ENCODE data around the gene RNF130. TPM values are rescaled to one million over a fixed set of nuclear protein-coding genes. Genes with fewer than 3 reads are reported as not detected.

RNF130 gene
- total RNA-seq, 1 experiment from 2014 or later = 58.5 TPM

DNA sequence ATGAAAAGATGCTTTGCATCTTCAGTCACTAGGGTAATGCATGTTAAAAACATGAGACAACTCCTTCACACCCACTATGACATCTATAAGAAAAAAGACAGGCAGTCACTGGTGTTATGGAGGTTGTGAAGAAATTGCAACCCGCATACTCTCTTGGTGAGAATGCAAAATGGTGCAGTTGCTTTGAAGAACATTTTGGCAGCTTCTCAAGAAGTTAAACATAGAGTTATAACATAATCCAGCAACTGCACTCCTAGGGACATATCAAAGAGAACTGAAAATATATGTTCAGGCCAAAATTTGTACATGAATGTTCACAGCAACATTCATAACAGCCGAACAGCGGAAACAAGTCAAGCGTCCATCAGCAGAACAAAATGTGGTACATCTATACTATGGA is 117.6 kb downstream of the RNF130 start (continued):
- TF ChIP-seq, protein P1, sequence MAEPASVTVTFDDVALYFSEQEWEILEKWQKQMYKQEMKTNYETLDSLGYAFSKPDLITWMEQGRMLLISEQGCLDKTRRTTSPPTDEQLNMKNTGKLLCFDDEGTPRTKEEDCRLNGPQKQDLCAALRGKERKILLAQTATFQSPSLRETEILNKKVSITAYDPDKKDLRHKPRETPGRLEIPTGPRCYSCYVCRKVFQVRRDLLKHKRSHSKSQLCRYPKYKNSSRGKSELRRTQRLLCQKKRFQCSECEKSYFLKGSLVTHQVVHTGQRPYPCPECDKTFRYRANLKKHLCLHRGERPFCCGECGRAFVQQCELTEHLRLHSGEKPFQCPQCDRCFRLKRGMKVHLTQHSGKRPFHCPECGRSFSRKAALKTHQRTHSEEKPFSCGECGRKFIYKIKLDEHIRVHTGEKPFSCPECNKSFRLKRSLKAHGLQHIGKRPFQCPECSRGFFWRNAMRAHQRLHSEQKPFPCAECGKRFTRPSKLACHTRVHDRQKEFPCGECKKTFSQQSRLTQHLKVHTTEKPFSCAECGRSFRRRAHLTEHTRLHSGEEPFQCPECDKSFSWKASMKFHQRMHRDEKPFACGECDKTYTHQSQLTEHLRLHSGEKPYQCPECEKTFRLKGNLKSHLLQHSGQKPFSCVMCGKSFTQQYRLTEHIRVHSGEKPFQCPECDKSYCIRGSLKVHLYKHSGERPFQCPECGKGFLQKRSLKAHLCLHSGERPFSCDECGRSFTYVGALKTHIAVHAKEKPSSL (CRISPR knock-in tag; conservative IDR thresholded peaks at IDR 0.05) = no peak
- no peak for TF ChIP-seq ZNF232 (CRISPR knock-in tag; IDR thresholded peaks at IDR 0.05)
- TF ChIP-seq, protein P2, sequence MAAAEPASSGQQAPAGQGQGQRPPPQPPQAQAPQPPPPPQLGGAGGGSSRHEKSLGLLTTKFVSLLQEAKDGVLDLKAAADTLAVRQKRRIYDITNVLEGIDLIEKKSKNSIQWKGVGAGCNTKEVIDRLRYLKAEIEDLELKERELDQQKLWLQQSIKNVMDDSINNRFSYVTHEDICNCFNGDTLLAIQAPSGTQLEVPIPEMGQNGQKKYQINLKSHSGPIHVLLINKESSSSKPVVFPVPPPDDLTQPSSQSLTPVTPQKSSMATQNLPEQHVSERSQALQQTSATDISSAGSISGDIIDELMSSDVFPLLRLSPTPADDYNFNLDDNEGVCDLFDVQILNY (CRISPR knock-in tag; IDR thresholded peaks at IDR 0.05) = no peak
- TF ChIP-seq, protein P3, sequence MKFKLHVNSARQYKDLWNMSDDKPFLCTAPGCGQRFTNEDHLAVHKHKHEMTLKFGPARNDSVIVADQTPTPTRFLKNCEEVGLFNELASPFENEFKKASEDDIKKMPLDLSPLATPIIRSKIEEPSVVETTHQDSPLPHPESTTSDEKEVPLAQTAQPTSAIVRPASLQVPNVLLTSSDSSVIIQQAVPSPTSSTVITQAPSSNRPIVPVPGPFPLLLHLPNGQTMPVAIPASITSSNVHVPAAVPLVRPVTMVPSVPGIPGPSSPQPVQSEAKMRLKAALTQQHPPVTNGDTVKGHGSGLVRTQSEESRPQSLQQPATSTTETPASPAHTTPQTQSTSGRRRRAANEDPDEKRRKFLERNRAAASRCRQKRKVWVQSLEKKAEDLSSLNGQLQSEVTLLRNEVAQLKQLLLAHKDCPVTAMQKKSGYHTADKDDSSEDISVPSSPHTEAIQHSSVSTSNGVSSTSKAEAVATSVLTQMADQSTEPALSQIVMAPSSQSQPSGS (CRISPR knock-in tag; IDR thresholded peaks at IDR 0.05; ENCODE audit: borderline replicate concordance, low read depth) = no peak

DNA sequence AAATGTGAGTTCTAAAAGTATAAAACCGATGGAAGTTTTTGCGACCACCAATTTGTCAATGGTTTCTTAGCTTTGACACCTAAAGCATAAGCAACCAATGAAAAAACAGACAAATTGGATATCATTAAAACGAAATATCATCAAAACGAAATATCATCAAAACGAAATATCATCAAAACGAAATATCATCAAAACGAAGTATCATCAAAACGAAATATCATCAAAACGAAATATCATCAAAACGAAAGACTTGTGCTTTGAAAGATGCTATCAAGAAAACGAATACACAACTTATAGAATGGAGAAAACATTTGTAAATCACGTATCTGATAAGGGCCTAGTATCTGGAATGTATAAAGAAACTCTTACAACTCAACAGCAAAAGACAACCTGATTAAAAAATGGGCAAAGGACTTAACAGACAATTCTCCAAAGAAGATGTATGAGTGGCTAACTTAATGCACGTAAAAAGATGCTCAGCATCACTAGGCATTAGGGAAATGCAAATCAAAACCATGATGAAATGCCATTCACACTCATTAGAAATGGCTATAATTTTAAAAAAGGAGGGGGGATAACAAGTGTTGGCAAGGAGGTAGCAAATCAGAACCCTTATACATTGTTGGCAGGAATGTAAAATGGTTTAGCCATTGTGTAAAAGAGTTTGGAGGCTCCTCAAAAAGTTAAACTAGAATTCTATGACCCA is 134.4 kb downstream of the RNF130 start:
- no peak for TF ChIP-seq FOXJ3 (CRISPR knock-in tag; IDR thresholded peaks at IDR 0.05; ENCODE audit: borderline replicate concordance)
- no peak for TF ChIP-seq ZNF416 (CRISPR knock-in tag; IDR thresholded peaks at IDR 0.05)
- no peak for TF ChIP-seq FOXP1 (CRISPR knock-in tag; IDR thresholded peaks at IDR 0.05; ENCODE audit: borderline replicate concordance)
- Mint-ChIP-seq H3K27ac (no peak overlapping the region), H3K9me3 (0 out of 2 replicates have a peak, but pooled peaks cover 3% of the 10 kb centered on the region), H3K36me3 (no peaks in the 10 kb centered on the region), H3K4me3 (no peak overlapping the region), H3K4me1 (no peaks in the 10 kb centered on the region), H3K27me3 (ENCODE audit: low read depth) (no peaks in the 10 kb centered on the region)
- ChIA-PET POLR2A (no interaction called here), CTCF (no interaction called here)
- ATAC-seq = no peak
- DNase-seq (ENCODE audit: low spot score) = no peak

DNA sequence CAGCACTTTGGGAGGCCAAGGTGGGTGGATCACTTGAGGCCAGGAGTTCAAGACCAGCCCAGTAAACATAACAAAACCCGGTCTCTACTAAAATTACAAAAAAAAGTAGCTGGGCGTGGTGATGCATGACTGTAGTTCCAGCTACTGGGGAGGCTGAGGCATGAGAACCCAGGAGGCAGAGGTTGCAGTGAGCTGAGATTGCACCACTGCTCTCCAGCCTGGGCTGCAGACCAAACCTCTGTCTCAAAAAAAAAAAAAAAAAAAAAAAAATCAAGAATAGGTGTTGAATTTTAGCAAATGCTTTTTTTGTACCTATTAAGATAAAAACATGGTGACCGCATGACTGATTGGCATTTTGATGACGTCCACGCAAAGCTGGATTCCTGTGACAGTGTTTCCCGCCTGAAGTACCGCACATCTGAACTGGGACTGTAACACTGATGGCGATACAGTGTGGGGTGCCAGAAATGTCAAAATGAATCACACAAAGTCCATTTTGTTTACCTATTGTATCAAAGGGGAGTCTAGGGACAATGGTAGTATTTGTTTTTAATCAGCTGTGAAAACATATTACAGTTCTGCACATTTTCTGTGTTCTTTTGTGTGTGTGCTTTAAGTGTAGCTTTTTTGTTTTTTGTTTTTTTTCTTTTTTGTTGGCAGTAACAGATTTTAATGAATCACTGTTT is 140.6 kb downstream of the RNF130 start:
- Mint-ChIP-seq H3K9me3 (peaks cover 17% of the 10 kb centered on the region; the same call in 1 of the 2 replicates), H3K36me3 (no peaks in the 10 kb centered on the region), H3K27me3 (ENCODE audit: low read depth) (peaks cover 3% of the 10 kb centered on the region; the same call in 1 of the 2 replicates), H3K4me3 (no peak overlapping the region), H3K4me1 (no peaks in the 10 kb centered on the region), H3K27ac (no peak overlapping the region)
- POLR2A ChIA-PET = no interaction called here
- ATAC-seq (no peak), DNase-seq (ENCODE audit: low spot score) (no peak)
- CTCF ChIA-PET = no interaction called here
- no peak for TF ChIP-seq ATF1 (CRISPR knock-in tag; IDR thresholded peaks at IDR 0.05)
- TF ChIP-seq SP1 (CRISPR knock-in tag; conservative IDR thresholded peaks at IDR 0.05) = no peak
- TF ChIP-seq, protein P4, sequence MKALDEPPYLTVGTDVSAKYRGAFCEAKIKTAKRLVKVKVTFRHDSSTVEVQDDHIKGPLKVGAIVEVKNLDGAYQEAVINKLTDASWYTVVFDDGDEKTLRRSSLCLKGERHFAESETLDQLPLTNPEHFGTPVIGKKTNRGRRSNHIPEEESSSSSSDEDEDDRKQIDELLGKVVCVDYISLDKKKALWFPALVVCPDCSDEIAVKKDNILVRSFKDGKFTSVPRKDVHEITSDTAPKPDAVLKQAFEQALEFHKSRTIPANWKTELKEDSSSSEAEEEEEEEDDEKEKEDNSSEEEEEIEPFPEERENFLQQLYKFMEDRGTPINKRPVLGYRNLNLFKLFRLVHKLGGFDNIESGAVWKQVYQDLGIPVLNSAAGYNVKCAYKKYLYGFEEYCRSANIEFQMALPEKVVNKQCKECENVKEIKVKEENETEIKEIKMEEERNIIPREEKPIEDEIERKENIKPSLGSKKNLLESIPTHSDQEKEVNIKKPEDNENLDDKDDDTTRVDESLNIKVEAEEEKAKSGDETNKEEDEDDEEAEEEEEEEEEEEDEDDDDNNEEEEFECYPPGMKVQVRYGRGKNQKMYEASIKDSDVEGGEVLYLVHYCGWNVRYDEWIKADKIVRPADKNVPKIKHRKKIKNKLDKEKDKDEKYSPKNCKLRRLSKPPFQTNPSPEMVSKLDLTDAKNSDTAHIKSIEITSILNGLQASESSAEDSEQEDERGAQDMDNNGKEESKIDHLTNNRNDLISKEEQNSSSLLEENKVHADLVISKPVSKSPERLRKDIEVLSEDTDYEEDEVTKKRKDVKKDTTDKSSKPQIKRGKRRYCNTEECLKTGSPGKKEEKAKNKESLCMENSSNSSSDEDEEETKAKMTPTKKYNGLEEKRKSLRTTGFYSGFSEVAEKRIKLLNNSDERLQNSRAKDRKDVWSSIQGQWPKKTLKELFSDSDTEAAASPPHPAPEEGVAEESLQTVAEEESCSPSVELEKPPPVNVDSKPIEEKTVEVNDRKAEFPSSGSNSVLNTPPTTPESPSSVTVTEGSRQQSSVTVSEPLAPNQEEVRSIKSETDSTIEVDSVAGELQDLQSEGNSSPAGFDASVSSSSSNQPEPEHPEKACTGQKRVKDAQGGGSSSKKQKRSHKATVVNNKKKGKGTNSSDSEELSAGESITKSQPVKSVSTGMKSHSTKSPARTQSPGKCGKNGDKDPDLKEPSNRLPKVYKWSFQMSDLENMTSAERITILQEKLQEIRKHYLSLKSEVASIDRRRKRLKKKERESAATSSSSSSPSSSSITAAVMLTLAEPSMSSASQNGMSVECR (CRISPR knock-in tag; IDR thresholded peaks at IDR 0.05; ENCODE audit: borderline replicate concordance) = no peak
- TF ChIP-seq, protein P5, sequence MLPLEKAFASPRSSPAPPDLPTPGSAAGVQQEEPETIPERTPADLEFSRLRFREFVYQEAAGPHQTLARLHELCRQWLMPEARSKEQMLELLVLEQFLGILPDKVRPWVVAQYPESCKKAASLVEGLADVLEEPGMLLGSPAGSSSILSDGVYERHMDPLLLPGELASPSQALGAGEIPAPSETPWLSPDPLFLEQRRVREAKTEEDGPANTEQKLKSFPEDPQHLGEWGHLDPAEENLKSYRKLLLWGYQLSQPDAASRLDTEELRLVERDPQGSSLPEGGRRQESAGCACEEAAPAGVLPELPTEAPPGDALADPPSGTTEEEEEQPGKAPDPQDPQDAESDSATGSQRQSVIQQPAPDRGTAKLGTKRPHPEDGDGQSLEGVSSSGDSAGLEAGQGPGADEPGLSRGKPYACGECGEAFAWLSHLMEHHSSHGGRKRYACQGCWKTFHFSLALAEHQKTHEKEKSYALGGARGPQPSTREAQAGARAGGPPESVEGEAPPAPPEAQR (CRISPR knock-in tag; IDR thresholded peaks at IDR 0.05) = no peak
- TF ChIP-seq, protein P6, sequence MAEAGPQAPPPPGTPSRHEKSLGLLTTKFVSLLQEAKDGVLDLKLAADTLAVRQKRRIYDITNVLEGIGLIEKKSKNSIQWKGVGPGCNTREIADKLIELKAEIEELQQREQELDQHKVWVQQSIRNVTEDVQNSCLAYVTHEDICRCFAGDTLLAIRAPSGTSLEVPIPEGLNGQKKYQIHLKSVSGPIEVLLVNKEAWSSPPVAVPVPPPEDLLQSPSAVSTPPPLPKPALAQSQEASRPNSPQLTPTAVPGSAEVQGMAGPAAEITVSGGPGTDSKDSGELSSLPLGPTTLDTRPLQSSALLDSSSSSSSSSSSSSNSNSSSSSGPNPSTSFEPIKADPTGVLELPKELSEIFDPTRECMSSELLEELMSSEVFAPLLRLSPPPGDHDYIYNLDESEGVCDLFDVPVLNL (CRISPR knock-in tag; IDR thresholded peaks at IDR 0.05; ENCODE audit: borderline replicate concordance, low read depth) = no peak
- no peak for TF ChIP-seq ESRRA (CRISPR knock-in tag; IDR thresholded peaks at IDR 0.05; ENCODE audit: borderline replicate concordance)
- TF ChIP-seq, protein P7, sequence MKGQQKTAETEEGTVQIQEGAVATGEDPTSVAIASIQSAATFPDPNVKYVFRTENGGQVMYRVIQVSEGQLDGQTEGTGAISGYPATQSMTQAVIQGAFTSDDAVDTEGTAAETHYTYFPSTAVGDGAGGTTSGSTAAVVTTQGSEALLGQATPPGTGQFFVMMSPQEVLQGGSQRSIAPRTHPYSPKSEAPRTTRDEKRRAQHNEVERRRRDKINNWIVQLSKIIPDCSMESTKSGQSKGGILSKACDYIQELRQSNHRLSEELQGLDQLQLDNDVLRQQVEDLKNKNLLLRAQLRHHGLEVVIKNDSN (CRISPR knock-in tag; IDR thresholded peaks at IDR 0.05) = no peak
